B cell (primary cell): ENCODE results near the gene TANGO6. TPM values are rescaled to one million over a fixed set of nuclear protein-coding genes. Genes with fewer than 3 reads are reported as not detected.

Source experiments
- ATAC-seq: fragments of 200-7000 bp; cut with Tn5 transposase; one replicate; pipeline ENCODE4 v1.10.0; 2021; ENCODE audit warnings: low read depth, mild to moderate bottlenecking, moderate number of reproducible peaks, moderate library complexity
- CTCF ChIA-PET: fragments of 350-600 bp; sonication (Branson Sonifier 250); formaldehyde crosslinking; loops from one replicate; lab custom pipeline; 2021; ENCODE audit warnings: antibody characterized with exemption, inconsistent platforms; lab: Charles Lee
- POLR2A ChIA-PET: fragments of 350-600 bp; sonication (Branson Sonifier 250); formaldehyde crosslinking; loops from one replicate; lab custom pipeline; 2021; ENCODE audit warnings: antibody characterized with exemption; lab: Charles Lee
- DNase-seq: peaks from one replicate; pipeline ENCODE4 v3.0.0; 2013
- H2AFZ ChIP-seq: 2 replicates; pipeline ENCODE4 v1.6.1; 2012; ENCODE audit warnings: mild to moderate bottlenecking, low read depth, low read length; ENCODE audit not compliant: insufficient read depth, poor library complexity, severe bottlenecking
- H3K27ac ChIP-seq, 2 donors: 1 replicate in 1 of 2; 2 replicates in 1 of 2; pipeline ENCODE4 v1.5.1; 2012 to 2013; ENCODE audit warnings: low read length in 2 of 2, mild to moderate bottlenecking in 2 of 2, moderate library complexity in 1 of 2
- H3K27me3 ChIP-seq, 4 experiments: fragments of 200-600 bp in 1 of 4; sonication (generic) in 1 of 4; replicated peaks in 1 of 4; 1 replicate in 2 of 4; 2 replicates in 2 of 4; pipeline versions ENCODE4 v1.6.1 to v1.7.0; 2013 to 2016; ENCODE audit warnings: low read length in 3 of 4, mild to moderate bottlenecking in 2 of 4, mixed read lengths in 1 of 4, moderate library complexity in 1 of 4; ENCODE audit not compliant: insufficient read depth in 4 of 4, control insufficient read depth in 3 of 4; ENCODE audit errors: control extremely low read depth in 1 of 4
- H3K36me3 ChIP-seq, 2 experiments: replicated peaks in 1 of 2; 1 replicate in 1 of 2; 2 replicates in 1 of 2; pipeline versions ENCODE4 v1.6.1 to v1.7.1; 2013; ENCODE audit warnings: low read length in 1 of 2; ENCODE audit not compliant: insufficient read depth in 2 of 2, control insufficient read depth in 1 of 2; ENCODE audit errors: control extremely low read depth in 1 of 2, extremely low read depth in 1 of 2
- H3K4me1 ChIP-seq, 2 donors: fragments of 200-600 bp in 1 of 2; sonication (generic) in 1 of 2; 1 replicate in 1 of 2; 2 replicates in 1 of 2; pipeline versions ENCODE4 v1.5.1 to v1.6.1; 2013 to 2017; ENCODE audit warnings: low read length in 2 of 2; ENCODE audit not compliant: control insufficient read depth in 2 of 2, insufficient read depth in 2 of 2
- H3K4me2 ChIP-seq: replicated peaks from 2 replicates; pipeline ENCODE3; 2012; ENCODE audit warnings: mild to moderate bottlenecking, low read depth, low read length; ENCODE audit not compliant: poor library complexity, severe bottlenecking
- H3K4me3 ChIP-seq, 5 experiments: fragments of 200-600 bp in 1 of 5; sonication (generic) in 1 of 5; 1 replicate in 3 of 5; 2 replicates in 2 of 5; pipeline versions ENCODE4 v1.5.1 to v1.7.0; 2011 to 2016; ENCODE audit warnings: low read length in 4 of 5, mild to moderate bottlenecking in 4 of 5, low read depth in 2 of 5, control low read depth in 1 of 5, moderate library complexity in 1 of 5; ENCODE audit not compliant: insufficient read depth in 1 of 5; ENCODE audit errors: control extremely low read depth in 1 of 5, extremely low read depth in 1 of 5
- H3K79me2 ChIP-seq: fragments of 200-600 bp; sonication (generic); one replicate; pipeline ENCODE4 v1.6.0; 2016; ENCODE audit warnings: low read length; ENCODE audit not compliant: control insufficient read depth, insufficient read depth
- H3K9ac ChIP-seq: fragments of 200-600 bp; sonication (generic); 2 replicates; pipeline ENCODE4 v1.6.1; 2017; ENCODE audit warnings: mild to moderate bottlenecking, low read length, moderate library complexity
- H3K9me3 ChIP-seq, 3 donors: one replicate each; pipeline versions ENCODE4 v1.6.1 to v1.7.1; 2013; ENCODE audit warnings: low read length in 2 of 3; ENCODE audit not compliant: control insufficient read depth in 2 of 3, insufficient read depth in 1 of 3; ENCODE audit errors: control extremely low read depth in 1 of 3
- H4K20me1 ChIP-seq: 2 replicates; pipeline ENCODE4 v1.6.0; 2012; ENCODE audit warnings: mild to moderate bottlenecking, low read length; ENCODE audit not compliant: insufficient read depth, control insufficient read depth, poor library complexity, severe bottlenecking
- H3K27ac Mint-ChIP-seq: one replicate; pipeline ENCODE4 v1.8.0; 2021; ENCODE audit warnings: mixed read lengths
- H3K27me3 Mint-ChIP-seq: one replicate; pipeline ENCODE4 v1.8.0; 2021; ENCODE audit warnings: mixed read lengths
- H3K4me1 Mint-ChIP-seq: one replicate; pipeline ENCODE4 v1.8.0; 2021; ENCODE audit warnings: mixed read lengths
- H3K4me3 Mint-ChIP-seq: one replicate; pipeline ENCODE4 v1.8.0; 2021; ENCODE audit warnings: mixed read lengths
- H3K9me3 Mint-ChIP-seq: one replicate; pipeline ENCODE4 v1.8.0; 2022; ENCODE audit warnings: mixed read lengths; ENCODE audit not compliant: insufficient read depth
- EZH2 ChIP-seq: IDR thresholded peaks from 2 replicates; pipeline ENCODE4 v1.6.1; 2012; ENCODE audit warnings: borderline replicate concordance, low read depth, mild to moderate bottlenecking, moderate library complexity, low read length; ENCODE audit not compliant: insufficient read depth, poor library complexity, severe bottlenecking
- WGBS: methylation state at CpG from one replicate; pipeline ENCODE4 v1.1.5; 2013; ENCODE audit warnings: missing lambda C conversion rate; ENCODE audit not compliant: insufficient coverage; 5-methylcytosine and 5-hydroxymethylcytosine counted together
- intact Hi-C: fragments of 100-400 bp; cut with micrococcal nuclease; formaldehyde crosslinking; loops from one replicate; pipeline ENCODE4 v1.10.0; 2022
- polyA minus RNA-seq: library from RNA; depleted of rRNA, polyadenylated mRNA; stranded (reverse); fragments of >200 nt; gene quantifications from 2 replicates; pipeline ENCODE4 v1.2.3, GENCODE V29; 2012
- polyA plus RNA-seq: library from polyadenylated mRNA; depleted of rRNA; stranded (reverse); fragments of >200 nt; gene quantifications from 2 replicates; pipeline ENCODE4 v1.2.3, GENCODE V29; 2012
- total RNA-seq, 2 donors: library from RNA; stranded (reverse); fragments of 120-200 nt in 1 of 2; gene quantifications; 1 replicate in 1 of 2; 2 replicates in 1 of 2; pipeline versions ENCODE4 v1.2.3 to v1.2.4, GENCODE V29; 2013 to 2022
- TF ChIP-seq, protein P1 (sequence below): fragments of 200-600 bp; IDR thresholded peaks from one replicate; pipeline ENCODE4 v1.8.0; 2022; ENCODE audit warnings: antibody characterized with exemption, mild to moderate bottlenecking

Gene TANGO6
- total RNA-seq (42.8 and 47.1 TPM in 2 replicates), polyA plus RNA-seq (6.1 and 8.0 TPM in 2 replicates), polyA minus RNA-seq (14.1 and 40.4 TPM in 2 replicates)
- total RNA-seq (2013), result 24.5 TPM

DNA sequence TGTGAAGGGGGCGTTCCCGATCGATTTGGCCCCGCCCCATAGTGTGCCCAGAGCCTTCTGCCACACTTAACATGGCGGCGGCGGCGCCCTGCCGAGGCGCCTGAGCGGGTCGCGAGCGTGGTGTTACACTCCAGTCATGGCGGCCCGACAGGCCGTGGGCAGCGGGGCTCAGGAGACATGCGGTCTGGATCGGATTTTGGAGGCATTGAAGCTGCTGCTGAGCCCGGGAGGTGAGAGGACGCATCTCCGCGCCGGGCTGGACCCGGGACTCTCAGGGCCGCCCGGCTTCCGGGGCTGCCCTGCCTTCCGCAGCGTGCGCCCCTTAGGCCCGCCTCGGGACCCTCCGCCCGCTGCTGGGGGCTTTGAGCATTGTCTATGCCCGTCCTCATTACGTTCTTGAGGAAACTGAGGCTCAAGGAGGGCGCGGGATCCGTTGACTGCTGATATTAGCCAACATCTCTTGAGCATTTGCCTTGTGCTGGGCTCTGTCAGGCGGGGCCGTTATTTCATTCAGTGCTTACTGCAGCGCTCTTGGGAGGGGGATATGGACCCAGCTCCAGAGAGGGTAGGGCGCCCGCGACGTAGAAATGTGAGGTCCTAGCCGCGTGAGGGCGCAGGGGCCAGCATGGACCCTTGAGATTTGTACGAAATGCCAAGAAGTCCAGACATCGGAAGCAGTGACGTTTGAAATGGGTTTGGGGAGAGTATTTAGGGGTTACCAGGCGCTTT lies at the start of gene TANGO6:
Gene TANGO6 (plus strand): TSS at position 50 of the 729 bp plus-strand sequence. CDS start 87 bp downstream, at position 137.
- Mint-ChIP-seq H3K9me3 (no peaks in the 10 kb centered on the region), H3K4me1 (peaks cover 21% of the 10 kb centered on the region), H3K27me3 (no peaks in the 10 kb centered on the region), H3K27ac (peak within 1 kb of the TSS; percentile 94), H3K4me3 (peak within 1 kb of the TSS; percentile 93)
- Histone ChIP-seq H3K27me3 (no peaks in the 10 kb centered on the region), H3K4me3 (peak within 1 kb of the TSS; percentile 72 to 98 (median 94)), H2AFZ (peak within 1 kb of the TSS; percentile 99), H3K4me1 (peaks cover 11 to 14% of the 10 kb centered on the region in 2 donors), H3K79me2 (peaks cover 33% of the 10 kb centered on the region), H3K36me3 (no peaks in the 10 kb centered on the region), H3K27ac (peak within 1 kb of the TSS; percentile 70 to 84), H3K9ac (peak within 1 kb of the TSS; percentile 91), H3K9me3 (no peaks in the 10 kb centered on the region), H3K4me2 (peak within 1 kb of the TSS; percentile 74), H4K20me1 (no peaks in the 10 kb centered on the region)
- ChIA-PET CTCF (interaction anchor here (0.6 to 2.5 kb wide), 5 partner anchors 32 to 440 kb away, joined by 3 to 16 read pairs (median 3); no protein-coding TSS in a partner anchor), POLR2A (interaction anchor here (0.6 to 0.7 kb wide), 2 partner anchors 264 to 488 kb away, joined by 3 to 10 read pairs; no protein-coding TSS in a partner anchor)
- TF ChIP-seq EZH2, result no peak
- TF ChIP-seq, protein P1, sequence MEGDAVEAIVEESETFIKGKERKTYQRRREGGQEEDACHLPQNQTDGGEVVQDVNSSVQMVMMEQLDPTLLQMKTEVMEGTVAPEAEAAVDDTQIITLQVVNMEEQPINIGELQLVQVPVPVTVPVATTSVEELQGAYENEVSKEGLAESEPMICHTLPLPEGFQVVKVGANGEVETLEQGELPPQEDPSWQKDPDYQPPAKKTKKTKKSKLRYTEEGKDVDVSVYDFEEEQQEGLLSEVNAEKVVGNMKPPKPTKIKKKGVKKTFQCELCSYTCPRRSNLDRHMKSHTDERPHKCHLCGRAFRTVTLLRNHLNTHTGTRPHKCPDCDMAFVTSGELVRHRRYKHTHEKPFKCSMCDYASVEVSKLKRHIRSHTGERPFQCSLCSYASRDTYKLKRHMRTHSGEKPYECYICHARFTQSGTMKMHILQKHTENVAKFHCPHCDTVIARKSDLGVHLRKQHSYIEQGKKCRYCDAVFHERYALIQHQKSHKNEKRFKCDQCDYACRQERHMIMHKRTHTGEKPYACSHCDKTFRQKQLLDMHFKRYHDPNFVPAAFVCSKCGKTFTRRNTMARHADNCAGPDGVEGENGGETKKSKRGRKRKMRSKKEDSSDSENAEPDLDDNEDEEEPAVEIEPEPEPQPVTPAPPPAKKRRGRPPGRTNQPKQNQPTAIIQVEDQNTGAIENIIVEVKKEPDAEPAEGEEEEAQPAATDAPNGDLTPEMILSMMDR, result no peak
- intact Hi-C loops, result loop anchor here (1.0 to 5.0 kb wide), 7 partner anchors 43 to 1959 kb away; partner anchors contain the start of genes VAC14 and ZFP90
- peak; percentile 93 for DNase-seq
- under 1% methylated on average over 55 of the region's 55 CpGs for WGBS
- ATAC-seq, result peak; percentile 93

DNA sequence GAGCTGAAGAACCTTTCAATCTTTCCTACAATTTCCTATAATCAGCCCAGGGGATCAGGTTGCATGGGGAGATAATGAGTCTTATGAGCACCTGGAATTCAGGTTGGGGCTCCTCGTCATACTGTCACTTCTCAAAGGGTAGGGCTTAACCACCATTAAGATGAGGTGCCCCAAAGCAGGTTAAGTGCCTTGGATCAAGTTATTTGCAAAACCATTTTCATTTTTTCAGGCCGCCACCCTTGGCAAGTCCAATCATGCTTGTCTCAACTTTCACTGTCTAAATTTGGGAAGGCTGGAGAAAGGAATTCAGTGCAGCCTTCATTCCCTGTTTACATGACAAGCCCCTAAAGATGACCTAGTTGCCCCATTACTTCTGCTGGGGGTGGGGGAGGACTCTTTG lies 44.9 kb upstream of the TANGO6 start:
- H3K4me3 ChIP-seq, result no peak overlapping the region
- no peaks in the 10 kb centered on the region for H3K4me1 ChIP-seq
- no peak for TF ChIP-seq EZH2
- TF ChIP-seq, protein P1, result no peak
- ChIA-PET CTCF (interaction anchor here (0.6 to 3.8 kb wide), 8 partner anchors 28 to 360 kb away, joined by 3 to 26 read pairs (median 6); no protein-coding TSS in a partner anchor), POLR2A (no interaction called here)
- H3K27me3 Mint-ChIP-seq, result no peaks in the 10 kb centered on the region
- intact Hi-C loops, result loop anchor here (10.0 kb wide), 1 partner anchor 54 kb away; no protein-coding TSS in a partner anchor
- no peaks in the 10 kb centered on the region for H3K9me3 ChIP-seq
- no peak overlapping the region for H3K27ac Mint-ChIP-seq
- no peak overlapping the region for H2AFZ ChIP-seq
- 100% methylated on average over 1 of the region's 2 CpGs for whole genome bisulfite sequencing
- no peaks in the 10 kb centered on the region for H3K36me3 ChIP-seq
- H3K4me1 Mint-ChIP-seq, result peaks cover 3% of the 10 kb centered on the region
- H4K20me1 ChIP-seq, result no peaks in the 10 kb centered on the region
- no peak overlapping the region for H3K4me2 ChIP-seq
- ATAC-seq, result no peak
- no peak overlapping the region for H3K27ac ChIP-seq
- H3K4me3 Mint-ChIP-seq, result no peak overlapping the region
- no peak overlapping the region for H3K9ac ChIP-seq
- no peaks in the 10 kb centered on the region for H3K9me3 Mint-ChIP-seq
- no peaks in the 10 kb centered on the region for H3K27me3 ChIP-seq
- no peak for DNase-seq
- no peaks in the 10 kb centered on the region for H3K79me2 ChIP-seq
